DOHH2 (cell line): ENCODE data around the gene PRDM11.

Experiments
- EZH2phosphoT487 ChIP-seq: fragments of 200-600 bp; sonication (generic); IDR thresholded peaks from 2 replicates; pipeline ENCODE4 v1.6.1; 2017; ENCODE audit warnings: borderline replicate concordance, mild to moderate bottlenecking, antibody characterized with exemption, low read length, moderate library complexity, mixed read lengths
- TF ChIP-seq, protein P1 (sequence below): fragments of 200-600 bp; sonication (generic); IDR thresholded peaks from one replicate; pipeline ENCODE4 v1.5.1; 2014; ENCODE audit warnings: antibody characterized with exemption, mild to moderate bottlenecking, low read depth, low read length; ENCODE audit not compliant: poor library complexity, severe bottlenecking

DNA sequence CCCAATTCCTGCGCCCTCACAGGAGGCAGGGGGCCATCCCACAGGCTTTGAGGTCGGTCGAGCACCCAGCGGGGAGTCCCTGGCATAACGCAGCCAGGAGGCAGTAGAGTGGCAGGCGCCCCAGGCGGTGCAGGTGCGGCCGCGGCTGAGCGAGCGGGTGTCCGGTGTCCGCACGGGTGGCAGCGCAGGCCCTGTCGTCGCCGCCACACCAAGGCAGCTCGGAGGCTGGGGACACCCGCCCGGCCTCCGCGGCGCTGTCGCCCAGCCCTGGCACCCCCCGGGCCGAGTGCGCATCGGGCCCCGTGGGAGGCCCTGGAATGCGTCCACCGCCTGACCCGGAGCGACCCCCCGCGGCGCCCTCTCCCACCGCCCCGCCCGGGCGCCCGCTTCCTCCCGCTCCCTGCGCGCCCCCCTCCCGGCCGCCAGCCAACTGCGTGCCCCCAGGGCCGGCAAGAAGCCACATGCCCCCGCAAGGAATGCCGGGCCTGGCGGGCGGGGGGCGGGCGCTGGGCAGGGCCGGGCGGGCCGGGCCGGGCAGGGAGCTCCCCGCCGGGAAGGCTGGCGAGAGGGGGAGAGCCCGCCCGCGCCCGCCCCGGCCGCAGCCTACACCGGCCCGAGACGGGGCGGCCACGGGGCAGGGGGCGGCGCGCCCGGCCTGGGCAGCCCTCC, 33.9 kb downstream of the PRDM11 start:
- TF ChIP-seq, protein P1, sequence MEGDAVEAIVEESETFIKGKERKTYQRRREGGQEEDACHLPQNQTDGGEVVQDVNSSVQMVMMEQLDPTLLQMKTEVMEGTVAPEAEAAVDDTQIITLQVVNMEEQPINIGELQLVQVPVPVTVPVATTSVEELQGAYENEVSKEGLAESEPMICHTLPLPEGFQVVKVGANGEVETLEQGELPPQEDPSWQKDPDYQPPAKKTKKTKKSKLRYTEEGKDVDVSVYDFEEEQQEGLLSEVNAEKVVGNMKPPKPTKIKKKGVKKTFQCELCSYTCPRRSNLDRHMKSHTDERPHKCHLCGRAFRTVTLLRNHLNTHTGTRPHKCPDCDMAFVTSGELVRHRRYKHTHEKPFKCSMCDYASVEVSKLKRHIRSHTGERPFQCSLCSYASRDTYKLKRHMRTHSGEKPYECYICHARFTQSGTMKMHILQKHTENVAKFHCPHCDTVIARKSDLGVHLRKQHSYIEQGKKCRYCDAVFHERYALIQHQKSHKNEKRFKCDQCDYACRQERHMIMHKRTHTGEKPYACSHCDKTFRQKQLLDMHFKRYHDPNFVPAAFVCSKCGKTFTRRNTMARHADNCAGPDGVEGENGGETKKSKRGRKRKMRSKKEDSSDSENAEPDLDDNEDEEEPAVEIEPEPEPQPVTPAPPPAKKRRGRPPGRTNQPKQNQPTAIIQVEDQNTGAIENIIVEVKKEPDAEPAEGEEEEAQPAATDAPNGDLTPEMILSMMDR = no peak
- peak; percentile 67; the same call in 1 of the 2 replicates for TF ChIP-seq EZH2phosphoT487
